OCI-LY3 (cell line): Measurements from ENCODE around the gene PRRG2.
"Not testable (repeated sequence)": the region's sequence is repeated elsewhere in the genome, so short reads cannot be mapped to it uniquely, and the experiment has no call there.

Experiments used
- H2AFZ ChIP-seq: fragments of 200-600, 300-600 bp; shearing (Covaris generic); 2 replicates; pipeline ENCODE4 v1.6.0; 2014; ENCODE audit warnings: antibody characterized with exemption, low read depth, low read length
- H3K27ac ChIP-seq: fragments of 200-600, 300-600 bp; sonication (generic); 2 replicates; pipeline ENCODE4 v1.5.1; 2014; ENCODE audit warnings: mild to moderate bottlenecking, low read length, moderate library complexity, mixed read lengths
- H3K27me3 ChIP-seq: fragments of 200-600, 300-600 bp; sonication (generic); 2 replicates; pipeline ENCODE4 v1.6.1; 2014; ENCODE audit warnings: low read depth, low read length, mixed read lengths
- H3K36me3 ChIP-seq: fragments of 200-600, 300-600 bp; sonication (generic); replicated peaks from 2 replicates; pipeline ENCODE3; 2014; ENCODE audit warnings: low read depth, low read length, mixed read lengths
- H3K4me1 ChIP-seq: fragments of 300-600, 200-600 bp; sonication (generic); 2 replicates; pipeline ENCODE4 v1.6.1; 2014; ENCODE audit warnings: low read length, mixed read lengths
- H3K4me2 ChIP-seq: fragments of 200-600, 300-600 bp; sonication (generic); 2 replicates; pipeline ENCODE4 v1.6.1; 2014; ENCODE audit warnings: low read length, mixed read lengths
- H3K4me3 ChIP-seq: fragments of 300-600, 200-600 bp; sonication (generic); 2 replicates; pipeline ENCODE4 v1.5.1; 2014; ENCODE audit warnings: antibody characterized with exemption, mild to moderate bottlenecking, low read length, moderate library complexity
- H3K79me2 ChIP-seq: fragments of 300-600, 200-600 bp; shearing (Covaris generic); 2 replicates; pipeline ENCODE4 v1.6.1; 2014; ENCODE audit warnings: mild to moderate bottlenecking, low read length, mixed read lengths
- H3K9ac ChIP-seq: fragments of 300-600, 200-600 bp; shearing (Covaris generic); 2 replicates; pipeline ENCODE4 v1.6.0; 2014; ENCODE audit warnings: mild to moderate bottlenecking, low read length, moderate library complexity
- H3K9me3 ChIP-seq: fragments of 200-600, 300-600 bp; shearing (Covaris generic); 2 replicates; pipeline ENCODE4 v1.6.1; 2014; ENCODE audit warnings: low read length, mixed read lengths; ENCODE audit not compliant: insufficient read depth
- H4K20me1 ChIP-seq: fragments of 200-600, 300-600 bp; sonication (generic); 2 replicates; pipeline ENCODE4 v1.6.1; 2016; ENCODE audit warnings: low read length, mixed read lengths; ENCODE audit not compliant: insufficient read depth
- CTCF ChIP-seq: fragments of 200-600, 300-600 bp; sonication (generic); IDR thresholded peaks from 2 replicates; pipeline ENCODE4 v1.5.1; 2014; ENCODE audit warnings: antibody characterized with exemption, low read length, low read depth
- EZH2phosphoT487 ChIP-seq: fragments of 200-600 bp; shearing (Covaris generic); IDR thresholded peaks from 2 replicates; pipeline ENCODE4 v1.6.1; 2018; ENCODE audit warnings: antibody characterized with exemption, mixed run types, low read depth

Gene PRRG2

GRCh38 chr19:49632576-49632975, 51.5 kb downstream of the PRRG2 start:
- no peaks in the 10 kb centered on the region for H3K27me3 ChIP-seq
- H3K36me3 ChIP-seq: peaks cover 9% of the 10 kb centered on the region
- TF ChIP-seq EZH2phosphoT487 (no peak), CTCF (no peak)
- H4K20me1 ChIP-seq: no peaks in the 10 kb centered on the region
- no peak overlapping the region for H3K4me2 ChIP-seq
- no peak overlapping the region for H3K27ac ChIP-seq
- H3K4me3 ChIP-seq: no peak overlapping the region
- no peak overlapping the region for H3K9ac ChIP-seq
- H2AFZ ChIP-seq: no peak overlapping the region
- H3K4me1 ChIP-seq: no peaks in the 10 kb centered on the region
- H3K9me3 ChIP-seq: no peaks in the 10 kb centered on the region
- H3K79me2 ChIP-seq: no peaks in the 10 kb centered on the region

GRCh38 chr19:49633273-49633672, 52.2 kb downstream of the PRRG2 start:
- not testable (repeated sequence) for H2AFZ ChIP-seq, H3K9ac ChIP-seq, H3K4me1 ChIP-seq, H4K20me1 ChIP-seq, H3K79me2 ChIP-seq, H3K4me3 ChIP-seq, H3K27ac ChIP-seq, H3K9me3 ChIP-seq, H3K4me2 ChIP-seq, H3K36me3 ChIP-seq, H3K27me3 ChIP-seq

GRCh38 chr19:49635530-49636232, 54.6 kb downstream of the PRRG2 start:
- no peaks in the 10 kb centered on the region for H3K36me3 ChIP-seq
- H2AFZ ChIP-seq: no peak overlapping the region
- H3K4me2 ChIP-seq: no peak overlapping the region
- H3K9me3 ChIP-seq: no peaks in the 10 kb centered on the region
- no peak overlapping the region for H3K9ac ChIP-seq
- no peaks in the 10 kb centered on the region for H4K20me1 ChIP-seq
- H3K79me2 ChIP-seq: peaks cover under 1% of the 10 kb centered on the region; the same call in 1 of the 2 replicates
- no peak overlapping the region for H3K4me3 ChIP-seq
- H3K4me1 ChIP-seq: peaks cover 4% of the 10 kb centered on the region
- TF ChIP-seq CTCF: no peak
- TF ChIP-seq EZH2phosphoT487: no peak
- peaks cover 8% of the 10 kb centered on the region for H3K27me3 ChIP-seq
- H3K27ac ChIP-seq: no peak overlapping the region

GRCh38 chr19:49636233-49636932, 55.3 kb downstream of the PRRG2 start:
- Histone ChIP-seq H3K4me2 (no peak overlapping the region), H2AFZ (no peak overlapping the region), H3K27ac (no peak overlapping the region), H3K9ac (no peak overlapping the region), H3K79me2 (peaks cover 5% of the 10 kb centered on the region), H4K20me1 (no peaks in the 10 kb centered on the region), H3K9me3 (no peaks in the 10 kb centered on the region), H3K4me3 (no peak overlapping the region), H3K36me3 (no peaks in the 10 kb centered on the region), H3K4me1 (peaks cover 4% of the 10 kb centered on the region), H3K27me3 (peaks cover 8% of the 10 kb centered on the region)
- no peak for TF ChIP-seq CTCF
- no peak for TF ChIP-seq EZH2phosphoT487
